Measurements from ENCODE around the gene CLTA.
"Not testable (repeated sequence)": the region's sequence is repeated elsewhere in the genome, so short reads cannot be mapped to it uniquely, and the experiment has no call there.

CLTA gene

DNA sequence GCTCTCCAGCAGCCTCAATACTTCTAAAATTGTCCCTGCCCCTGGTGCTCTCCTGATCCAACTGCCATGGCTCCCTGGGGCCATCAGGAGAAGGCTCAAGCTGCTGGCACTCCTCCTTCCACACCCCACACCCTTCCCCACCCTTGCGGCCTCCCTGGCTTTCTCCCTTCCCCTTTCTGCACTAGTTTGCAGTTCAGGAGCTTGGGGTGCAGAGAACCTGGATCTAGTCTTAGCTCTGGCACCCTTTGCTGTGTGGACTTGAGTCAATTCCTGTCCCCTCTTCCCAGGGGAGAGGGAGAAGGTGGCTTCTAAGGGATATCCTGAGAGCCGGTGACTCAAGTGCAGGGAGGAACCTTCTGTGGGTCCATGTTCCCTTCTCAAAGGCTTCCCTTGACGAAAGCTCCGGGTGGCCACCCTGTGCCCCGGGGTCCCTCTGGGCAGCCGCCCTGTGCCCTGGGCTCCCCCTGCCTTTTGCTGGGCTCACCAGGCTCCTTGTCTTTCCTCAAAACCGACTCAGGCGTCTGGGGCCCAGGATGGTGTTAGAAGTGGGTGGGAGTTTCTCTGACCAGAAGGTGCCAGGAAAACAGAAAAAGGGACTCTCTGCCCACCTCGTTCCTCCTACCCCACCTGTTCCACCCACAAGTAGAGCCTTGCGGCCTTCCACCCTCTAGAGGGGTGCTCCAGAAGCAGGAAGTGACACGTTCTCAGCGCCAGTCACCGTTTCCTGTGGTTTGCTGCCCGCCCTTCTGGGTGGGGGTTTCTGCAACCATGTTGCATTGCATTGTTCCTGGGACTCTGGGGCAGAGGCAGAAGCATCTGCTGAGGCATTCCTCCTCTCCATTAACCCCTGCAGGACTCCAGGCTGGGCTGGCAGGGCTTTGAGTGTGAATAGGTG, 39.2 kb upstream of the CLTA start:
- peaks cover 12% of the 10 kb centered on the region for H3K36me3 Mint-ChIP-seq
- H3K9me3 Mint-ChIP-seq (ENCODE audit: low read depth): no peaks in the 10 kb centered on the region
- H3K4me1 Mint-ChIP-seq (ENCODE audit: low read depth): peaks cover 73% of the 10 kb centered on the region
- no peaks in the 10 kb centered on the region for H3K27me3 Mint-ChIP-seq
- H3K27ac Mint-ChIP-seq: peak overlapping the region; percentile 97
- peak overlapping the region; percentile 74 for H3K4me3 Mint-ChIP-seq

DNA sequence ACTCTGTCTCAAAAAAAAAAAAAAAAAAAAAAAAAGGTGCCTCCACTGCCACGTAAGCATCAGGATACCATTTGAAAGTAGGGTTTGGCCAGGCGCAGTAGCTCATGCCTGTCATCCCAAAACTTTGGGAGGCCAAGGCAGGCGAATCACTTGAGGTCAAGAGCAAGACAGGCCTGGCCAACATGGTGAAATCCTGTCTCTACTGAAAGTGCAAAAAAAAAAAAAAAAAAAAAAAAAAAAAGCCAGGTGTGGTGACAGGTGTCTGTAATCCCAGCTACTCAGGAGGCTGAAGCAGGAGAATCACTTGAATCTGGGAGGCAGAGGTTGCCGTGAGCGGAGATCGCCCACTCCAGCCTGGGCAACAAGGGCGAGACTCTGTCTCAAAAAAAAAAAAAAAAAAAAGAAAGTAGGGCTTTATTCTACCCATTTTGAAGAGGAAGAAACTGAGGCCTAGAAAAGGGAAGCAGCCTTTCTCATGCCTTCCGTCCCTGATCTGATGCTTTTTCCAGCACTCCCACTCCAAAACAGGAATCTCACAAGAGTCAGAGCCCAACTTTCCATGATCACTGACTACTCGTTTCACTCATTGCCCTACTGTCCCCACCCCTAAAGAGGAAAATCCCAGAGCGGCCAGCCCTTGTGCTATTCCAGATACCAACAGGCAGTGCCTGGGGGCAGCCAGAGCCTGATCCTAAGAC, 37.8 kb upstream of the CLTA start:
- H3K4me3 Mint-ChIP-seq: peak overlapping the region; percentile 23
- H3K27me3 Mint-ChIP-seq: no peaks in the 10 kb centered on the region
- H3K4me1 Mint-ChIP-seq (ENCODE audit: low read depth): peaks cover 63% of the 10 kb centered on the region
- H3K27ac Mint-ChIP-seq: peak overlapping the region; percentile 97
- peaks cover 8% of the 10 kb centered on the region for H3K36me3 Mint-ChIP-seq
- no peaks in the 10 kb centered on the region for H3K9me3 Mint-ChIP-seq (ENCODE audit: low read depth)

DNA sequence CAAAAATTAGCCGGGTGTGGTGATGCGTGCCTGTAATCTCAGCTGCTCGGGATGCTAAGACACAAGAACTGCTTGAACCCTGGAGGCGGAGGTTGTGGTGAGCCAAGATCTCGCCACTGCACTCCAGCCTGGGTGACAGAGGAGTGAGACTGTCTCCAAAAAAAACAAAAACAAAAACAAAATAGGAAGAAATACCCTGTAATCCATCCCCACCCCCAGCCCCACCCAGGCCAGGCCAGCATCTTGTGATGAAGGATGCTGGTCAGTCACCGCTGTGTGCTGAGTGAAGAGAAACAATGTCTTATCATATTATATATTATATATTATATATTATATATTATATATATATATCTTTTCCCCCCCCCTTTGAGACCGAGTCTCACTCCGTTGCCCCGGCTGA, 37.0 kb upstream of the CLTA start:
- Mint-ChIP-seq H3K9me3 (ENCODE audit: low read depth) (no peaks in the 10 kb centered on the region), H3K36me3 (peaks cover 12% of the 10 kb centered on the region), H3K27me3 (no peaks in the 10 kb centered on the region), H3K4me3 (no peak overlapping the region), H3K27ac (peak overlapping the region; percentile 43), H3K4me1 (ENCODE audit: low read depth) (peaks cover 54% of the 10 kb centered on the region)

DNA sequence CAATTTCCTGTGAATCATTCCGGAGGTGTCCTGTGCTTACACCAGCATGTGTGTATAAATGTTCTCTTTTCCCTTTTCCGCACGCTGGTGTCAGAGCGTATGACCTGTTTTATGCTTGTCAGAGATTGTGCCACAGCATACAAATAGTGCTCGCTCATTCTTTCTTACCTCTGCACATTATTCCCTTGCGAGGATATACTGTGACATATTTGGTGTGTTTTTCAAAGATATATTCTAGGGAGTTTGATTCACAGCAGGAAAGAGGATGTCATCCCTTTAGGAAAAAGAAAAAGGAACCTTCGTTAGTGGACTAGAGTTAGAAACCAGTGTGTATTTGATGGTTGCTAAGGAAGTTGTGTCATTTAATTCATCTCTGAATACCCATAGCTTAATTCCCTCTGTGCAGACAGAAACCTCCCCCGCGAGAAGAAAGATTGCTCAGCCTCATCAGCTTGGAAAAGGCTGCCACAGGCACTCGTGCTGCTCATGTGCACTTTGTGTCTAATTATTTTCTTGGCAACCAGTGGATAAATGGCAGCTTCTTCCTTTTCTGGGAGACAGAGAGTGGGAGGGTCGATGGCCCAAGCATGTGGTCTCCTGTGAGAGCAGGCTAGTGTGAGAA, 36.3 kb upstream of the CLTA start:
- Mint-ChIP-seq H3K36me3 (peaks cover 12% of the 10 kb centered on the region), H3K4me1 (ENCODE audit: low read depth) (peaks cover 50% of the 10 kb centered on the region), H3K27me3 (no peaks in the 10 kb centered on the region), H3K27ac (peak overlapping the region; percentile 43), H3K4me3 (peak overlapping the region; percentile 2), H3K9me3 (ENCODE audit: low read depth) (no peaks in the 10 kb centered on the region)

DNA sequence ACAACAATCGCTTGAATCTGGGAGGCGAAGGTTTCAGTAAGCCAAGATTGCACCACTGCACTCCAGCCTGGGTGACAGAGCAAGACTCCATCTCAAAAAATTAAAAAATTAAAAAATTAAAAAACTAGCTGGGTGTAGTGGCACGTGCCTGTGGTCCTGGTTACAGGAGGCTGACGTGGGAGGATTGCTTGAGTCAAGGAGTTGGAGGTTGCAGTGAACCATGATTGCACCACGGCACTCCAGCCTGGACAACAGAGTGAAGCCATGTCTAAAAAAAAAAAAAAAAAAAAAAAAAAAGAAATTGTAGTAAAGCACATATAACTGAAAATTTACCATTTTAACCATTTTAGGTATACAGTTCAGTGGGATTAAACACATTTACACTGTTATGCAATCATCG, 34.6 kb upstream of the CLTA start:
- H3K36me3 Mint-ChIP-seq: peaks cover 12% of the 10 kb centered on the region
- H3K27me3 Mint-ChIP-seq: no peaks in the 10 kb centered on the region
- no peak overlapping the region for H3K27ac Mint-ChIP-seq
- H3K9me3 Mint-ChIP-seq (ENCODE audit: low read depth): no peaks in the 10 kb centered on the region
- no peak overlapping the region for H3K4me3 Mint-ChIP-seq
- H3K4me1 Mint-ChIP-seq (ENCODE audit: low read depth): peaks cover 34% of the 10 kb centered on the region

DNA sequence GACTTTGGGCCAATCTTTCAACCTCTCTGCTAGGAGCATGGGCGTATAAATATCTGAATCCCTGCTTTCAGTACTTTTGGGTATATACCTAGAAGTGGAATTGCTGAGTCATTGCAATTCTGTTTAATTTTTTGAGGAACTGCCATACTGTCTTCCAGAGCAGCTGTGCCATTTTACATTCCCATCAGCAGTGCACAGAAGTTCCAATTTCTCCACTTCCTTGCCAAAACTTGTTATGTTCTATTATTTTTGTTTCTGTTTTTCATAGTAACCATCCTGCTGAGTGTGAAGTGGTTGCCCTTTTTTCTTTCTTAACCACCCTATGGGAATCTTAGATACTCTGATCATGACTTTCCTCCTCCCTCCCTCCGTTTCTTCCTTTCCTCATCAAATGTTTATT, 32.6 kb upstream of the CLTA start:
- Mint-ChIP-seq H3K4me3 (no peak overlapping the region), H3K27ac (peak overlapping the region; percentile 3), H3K36me3 (peaks cover 12% of the 10 kb centered on the region)

DNA sequence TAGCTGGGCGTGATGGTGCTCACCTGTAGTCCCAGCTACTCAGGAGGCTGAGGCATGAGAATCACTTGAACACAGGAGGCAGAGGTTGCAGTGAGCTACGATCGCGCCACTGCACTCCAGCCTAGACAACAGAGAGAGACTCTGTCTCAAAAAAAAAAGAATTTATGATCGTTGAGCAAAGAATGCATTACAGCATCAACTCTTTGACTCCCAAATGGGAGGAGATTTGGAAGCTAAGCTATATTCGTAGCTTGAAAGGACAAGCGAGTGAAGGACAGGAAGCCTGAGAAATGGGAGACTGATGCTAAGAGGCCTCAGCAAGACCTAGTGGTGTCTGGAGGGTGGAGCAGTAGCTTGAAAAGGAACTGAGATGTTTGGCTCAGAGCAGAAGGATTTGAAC, 31.8 kb upstream of the CLTA start:
- Mint-ChIP-seq H3K27me3 (no peaks in the 10 kb centered on the region), H3K4me3 (no peak overlapping the region), H3K4me1 (ENCODE audit: low read depth) (peaks cover 11% of the 10 kb centered on the region), H3K36me3 (peaks cover 12% of the 10 kb centered on the region), H3K27ac (no peak overlapping the region), H3K9me3 (ENCODE audit: low read depth) (no peaks in the 10 kb centered on the region)

More for the DNA sequence above, 32.6 kb upstream of the CLTA start:
- Mint-ChIP-seq H3K9me3 (ENCODE audit: low read depth) (no peaks in the 10 kb centered on the region), H3K4me1 (ENCODE audit: low read depth) (peaks cover 16% of the 10 kb centered on the region), H3K27me3 (no peaks in the 10 kb centered on the region)

DNA sequence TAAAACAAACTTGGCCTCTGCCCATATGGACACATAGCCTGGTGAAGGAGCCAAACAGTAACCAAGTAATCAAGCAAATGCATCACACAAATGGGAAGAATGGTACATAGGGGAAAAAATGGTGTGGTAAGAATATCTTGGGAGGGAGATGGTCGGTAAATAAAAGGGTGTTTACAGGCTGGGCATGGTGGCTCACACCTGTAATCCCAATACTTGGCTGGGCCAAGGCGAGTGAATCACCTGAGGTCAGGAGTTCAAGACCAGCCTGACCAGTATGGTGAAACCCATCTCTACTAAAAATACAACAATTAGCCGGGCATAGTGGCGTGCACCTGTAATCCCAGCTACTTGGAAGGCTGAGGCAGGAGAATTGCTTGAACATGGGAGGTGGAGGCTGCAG, 31.2 kb upstream of the CLTA start:
- H3K4me1 Mint-ChIP-seq (ENCODE audit: low read depth); H3K27ac Mint-ChIP-seq; H3K36me3 Mint-ChIP-seq; H3K4me3 Mint-ChIP-seq; H3K9me3 Mint-ChIP-seq (ENCODE audit: low read depth); H3K27me3 Mint-ChIP-seq: not testable (repeated sequence)

DNA sequence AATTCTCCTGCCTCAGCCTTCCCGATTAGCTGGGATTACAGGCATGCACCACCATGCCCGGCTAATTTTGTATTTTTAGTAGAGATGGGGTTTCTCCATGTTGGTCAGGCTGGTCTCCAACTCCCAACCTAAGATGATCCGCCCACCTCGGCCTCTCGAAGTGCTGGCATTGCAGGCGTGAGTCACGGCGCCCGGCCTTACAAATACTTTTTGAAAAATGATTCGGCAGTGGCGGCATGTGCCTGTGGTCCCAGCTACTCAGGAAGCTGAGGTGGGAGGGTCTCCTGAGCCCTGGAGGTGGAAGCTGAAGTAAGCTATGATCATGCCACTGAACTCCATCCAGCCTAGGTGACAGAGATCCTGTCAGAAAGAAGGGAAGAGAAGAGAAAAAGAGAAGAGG, 30.6 kb upstream of the CLTA start:
- not testable (repeated sequence) for H3K9me3 Mint-ChIP-seq (ENCODE audit: low read depth); H3K36me3 Mint-ChIP-seq; H3K4me1 Mint-ChIP-seq (ENCODE audit: low read depth); H3K4me3 Mint-ChIP-seq; H3K27ac Mint-ChIP-seq; H3K27me3 Mint-ChIP-seq

DNA sequence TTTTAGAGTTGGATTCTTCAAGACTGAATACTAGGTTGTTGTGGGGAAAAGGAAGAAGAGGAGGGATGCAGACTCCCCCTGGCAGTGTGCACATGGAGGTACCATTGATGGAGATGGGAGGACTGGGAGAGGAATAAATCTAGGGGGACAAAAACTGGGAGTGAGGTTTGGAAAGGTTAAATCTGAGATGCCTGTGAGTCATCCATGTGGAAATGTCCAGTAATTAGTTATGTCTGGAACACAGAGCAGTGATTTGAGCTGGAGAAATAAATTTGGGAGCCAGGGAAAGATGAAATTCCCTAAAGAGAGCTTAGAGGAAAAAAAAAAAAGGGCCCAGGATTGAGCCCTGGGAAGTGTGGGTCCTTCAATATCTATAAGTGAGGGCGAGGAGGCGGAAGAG, 29.5 kb upstream of the CLTA start:
- H3K9me3 Mint-ChIP-seq (ENCODE audit: low read depth): no peaks in the 10 kb centered on the region
- H3K4me1 Mint-ChIP-seq (ENCODE audit: low read depth): peaks cover 3% of the 10 kb centered on the region
- H3K27ac Mint-ChIP-seq: no peak overlapping the region
- no peaks in the 10 kb centered on the region for H3K27me3 Mint-ChIP-seq
- H3K36me3 Mint-ChIP-seq: peaks cover 7% of the 10 kb centered on the region
- H3K4me3 Mint-ChIP-seq: no peak overlapping the region

DNA sequence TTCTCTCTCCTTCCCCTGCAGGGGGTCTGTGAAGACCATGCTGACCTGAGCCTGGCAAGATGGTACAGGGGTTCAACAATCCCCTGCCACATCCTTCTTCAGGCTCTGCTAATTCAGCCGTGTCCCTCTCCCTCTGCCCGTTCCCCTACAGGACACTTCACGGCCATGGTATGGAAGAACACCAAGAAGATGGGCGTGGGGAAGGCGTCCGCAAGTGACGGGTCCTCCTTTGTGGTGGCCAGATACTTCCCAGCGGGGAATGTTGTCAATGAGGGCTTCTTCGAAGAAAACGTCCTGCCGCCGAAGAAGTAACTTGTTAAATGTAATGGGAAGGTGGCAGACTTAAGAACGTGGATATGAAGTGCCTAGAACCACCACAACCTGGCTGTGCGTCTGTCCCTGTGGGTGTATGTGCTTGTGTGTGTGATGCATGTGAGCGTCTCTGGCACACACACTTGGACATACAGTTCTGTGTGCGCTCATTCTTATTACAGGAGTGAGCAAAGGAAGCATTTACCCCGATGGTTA, 28.4 kb upstream of the CLTA start:
- Mint-ChIP-seq H3K9me3 (ENCODE audit: low read depth) (no peaks in the 10 kb centered on the region), H3K4me1 (ENCODE audit: low read depth) (peaks cover 6% of the 10 kb centered on the region), H3K36me3 (peaks cover 4% of the 10 kb centered on the region), H3K27ac (no peak overlapping the region), H3K4me3 (no peak overlapping the region), H3K27me3 (no peaks in the 10 kb centered on the region)

DNA sequence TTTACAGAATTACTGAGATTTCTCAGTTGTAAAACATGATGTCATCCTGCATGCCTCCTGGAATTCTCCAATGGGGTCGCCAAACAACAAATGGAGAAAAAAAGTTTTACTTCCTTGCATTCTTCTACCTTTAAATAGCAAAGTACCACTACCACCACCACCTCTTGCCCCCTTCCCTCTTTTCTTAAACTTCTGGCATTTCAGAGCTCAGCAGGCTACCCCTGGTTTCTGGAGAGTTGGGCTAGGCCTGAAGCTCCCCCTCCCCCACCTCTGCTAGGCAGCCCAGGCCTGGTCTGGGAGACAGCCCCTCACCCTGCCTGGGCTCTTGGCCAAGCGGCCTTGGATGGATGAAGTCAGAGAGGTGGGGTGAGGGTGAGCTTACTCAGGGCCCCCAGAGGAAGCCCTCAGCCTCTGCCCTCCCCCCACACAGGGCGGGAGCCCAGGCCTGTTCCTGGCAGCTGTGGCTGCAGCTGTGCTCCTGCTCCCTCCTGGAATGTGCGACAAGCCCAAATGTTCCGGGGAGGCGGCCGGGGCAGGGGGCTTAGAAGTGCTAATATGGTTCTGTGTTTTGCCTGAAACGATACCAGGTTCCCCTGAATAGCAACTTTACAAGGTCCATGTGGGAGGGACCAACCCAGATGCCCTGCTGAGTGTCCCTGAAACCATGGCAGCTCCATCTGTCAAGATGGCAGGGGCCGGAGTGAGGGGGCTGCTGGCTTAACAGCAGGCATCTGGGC, 27.5 kb upstream of the CLTA start:
- H3K27ac Mint-ChIP-seq: no peak overlapping the region
- H3K4me1 Mint-ChIP-seq (ENCODE audit: low read depth): peaks cover 6% of the 10 kb centered on the region
- H3K27me3 Mint-ChIP-seq: no peaks in the 10 kb centered on the region
- H3K9me3 Mint-ChIP-seq (ENCODE audit: low read depth): no peaks in the 10 kb centered on the region
- H3K36me3 Mint-ChIP-seq: peaks cover 4% of the 10 kb centered on the region
- no peak overlapping the region for H3K4me3 Mint-ChIP-seq

DNA sequence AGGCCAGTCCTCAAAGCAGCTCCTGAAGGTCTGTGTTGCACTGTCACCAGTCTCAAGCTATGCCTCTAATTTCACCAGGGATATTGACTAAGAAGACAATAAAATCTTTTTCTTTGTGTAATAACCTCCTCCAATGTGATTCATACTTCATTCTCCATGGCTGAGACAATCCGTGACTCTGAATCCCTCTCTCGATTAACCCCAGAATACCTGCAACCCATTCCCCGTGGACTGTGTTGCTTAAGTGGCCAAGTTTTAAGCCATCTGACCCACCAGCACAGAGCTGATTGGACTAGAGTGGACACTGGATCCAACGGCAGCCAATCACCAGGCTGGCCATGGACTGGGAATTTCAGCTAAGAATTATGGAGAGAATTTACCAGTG, 26.9 kb upstream of the CLTA start:
- Mint-ChIP-seq H3K36me3 (no peaks in the 10 kb centered on the region), H3K9me3 (ENCODE audit: low read depth) (no peaks in the 10 kb centered on the region), H3K27me3 (no peaks in the 10 kb centered on the region), H3K4me1 (ENCODE audit: low read depth) (peaks cover 6% of the 10 kb centered on the region), H3K4me3 (no peak overlapping the region), H3K27ac (peak overlapping the region; percentile 5)

DNA sequence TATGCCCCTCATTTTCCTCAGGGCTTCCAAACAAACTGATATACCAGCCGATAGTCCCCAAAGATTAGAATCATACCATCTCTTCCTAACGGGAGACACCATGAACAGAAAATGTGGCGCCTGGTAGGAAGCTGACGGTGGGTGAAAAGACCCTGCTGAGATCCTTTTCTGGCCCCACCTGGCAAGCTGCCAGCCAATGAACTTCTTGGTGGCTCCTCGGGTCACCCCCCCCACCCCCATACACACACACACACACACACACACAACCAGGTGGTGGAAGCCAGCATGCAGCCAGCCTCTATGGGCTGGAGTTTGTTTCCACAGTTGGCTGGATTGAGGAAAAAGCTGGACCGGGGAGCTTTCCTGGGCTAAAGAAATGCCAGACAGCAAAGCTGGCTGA, 26.3 kb upstream of the CLTA start:
- H3K27me3 Mint-ChIP-seq: no peaks in the 10 kb centered on the region
- peaks cover 6% of the 10 kb centered on the region for H3K4me1 Mint-ChIP-seq (ENCODE audit: low read depth)
- H3K4me3 Mint-ChIP-seq: no peak overlapping the region
- H3K36me3 Mint-ChIP-seq: no peaks in the 10 kb centered on the region
- H3K27ac Mint-ChIP-seq: no peak overlapping the region
- no peaks in the 10 kb centered on the region for H3K9me3 Mint-ChIP-seq (ENCODE audit: low read depth)
